Omental fat pad (tissue), 4 donors: Measurements from ENCODE around the gene CCDC148. TPM values are rescaled to one million over a fixed set of nuclear protein-coding genes. Genes with fewer than 3 reads are reported as not detected.
"Not testable (repeated sequence)": the region's sequence is repeated elsewhere in the genome, so short reads cannot be mapped to it uniquely, and the experiment has no call there.

Experiments
- ATAC-seq: fragments of 150-250 bp; one replicate; pipeline ENCODE4 v1.9.1; 2016; ENCODE audit warnings: mild to moderate bottlenecking, moderate library complexity; ENCODE audit not compliant: low FRiP score
- DNase-seq: peaks from one replicate; pipeline ENCODE4 v3.0.0-alpha.2; 2019; ENCODE audit warnings: low spot score
- CTCF ChIP-seq, 3 donors: fragments of 450-650 bp; IDR thresholded peaks; one replicate each; pipeline ENCODE4 v1.5.1; 2016 to 2017; ENCODE audit warnings: antibody characterized with exemption in 3 of 3, mild to moderate bottlenecking in 3 of 3, moderate library complexity in 2 of 3
- total RNA-seq, 4 donors: library from RNA; depleted of rRNA; stranded (reverse); fragments of >200 nt; gene quantifications; one replicate each; pipeline ENCODE4 v1.1.0, GENCODE V29; 2016

Gene CCDC148
- total RNA-seq, 4 donors from 2014 or later = 0.48 TPM; not detected in 3

DNA sequence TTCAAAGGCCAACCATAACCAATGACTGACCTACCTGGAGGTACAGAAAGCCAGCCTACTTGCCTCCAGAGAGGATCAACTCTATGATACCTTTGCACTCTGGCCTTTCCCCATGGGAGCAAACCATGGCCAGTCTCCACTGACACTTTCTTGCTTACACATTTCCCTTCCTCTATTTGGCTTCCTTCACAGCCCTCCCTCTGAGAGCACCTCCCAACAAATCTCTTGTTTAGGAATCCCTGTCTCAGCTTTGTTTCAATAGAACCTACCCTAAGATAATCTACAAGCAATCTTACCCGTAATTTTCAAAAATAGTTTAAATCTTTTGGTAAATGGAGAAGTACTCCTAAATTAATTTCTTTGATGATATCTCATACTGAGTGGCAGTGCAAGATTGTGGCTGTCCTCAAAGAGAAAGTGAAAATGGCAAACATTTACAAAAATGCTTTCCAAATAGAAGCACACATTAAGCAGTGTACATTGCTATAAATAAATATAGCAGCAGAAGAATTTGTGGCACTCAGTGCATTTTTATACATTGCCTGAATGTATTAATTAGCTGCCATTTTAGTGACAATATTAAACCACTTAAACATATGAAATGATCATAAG is 140.6 kb downstream of the CCDC148 start:
- ATAC-seq (no peak), DNase-seq (no peak)
- no peak for TF ChIP-seq CTCF (IDR thresholded peaks at IDR 0.05)

GRCh38 chr2:158315000-158315399 is 141.6 kb downstream of the CCDC148 start:
- ATAC-seq (no peak), DNase-seq (no peak)
- TF ChIP-seq CTCF (IDR thresholded peaks at IDR 0.05) = no peak

DNA sequence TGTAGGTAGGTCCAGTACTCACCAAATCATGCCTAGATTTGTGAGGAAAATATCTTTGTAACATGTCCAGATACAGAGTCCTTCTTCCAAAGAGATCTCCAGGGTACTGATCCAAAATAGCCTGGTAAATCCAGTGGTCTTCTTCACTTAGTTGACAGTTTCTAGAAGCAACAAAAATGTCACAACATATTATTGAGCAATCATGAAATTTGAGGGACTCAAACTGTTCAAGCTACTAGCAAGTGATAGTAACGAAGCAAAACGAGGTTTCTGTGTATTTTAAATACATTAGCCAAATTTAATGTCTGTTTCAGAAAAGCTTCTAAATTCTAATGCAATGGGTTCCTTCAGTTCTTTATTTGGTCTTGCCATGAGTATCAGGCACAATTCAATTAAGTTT is 142.8 kb downstream of the CCDC148 start:
- no peak for DNase-seq
- TF ChIP-seq CTCF (IDR thresholded peaks at IDR 0.05) = no peak

DNA sequence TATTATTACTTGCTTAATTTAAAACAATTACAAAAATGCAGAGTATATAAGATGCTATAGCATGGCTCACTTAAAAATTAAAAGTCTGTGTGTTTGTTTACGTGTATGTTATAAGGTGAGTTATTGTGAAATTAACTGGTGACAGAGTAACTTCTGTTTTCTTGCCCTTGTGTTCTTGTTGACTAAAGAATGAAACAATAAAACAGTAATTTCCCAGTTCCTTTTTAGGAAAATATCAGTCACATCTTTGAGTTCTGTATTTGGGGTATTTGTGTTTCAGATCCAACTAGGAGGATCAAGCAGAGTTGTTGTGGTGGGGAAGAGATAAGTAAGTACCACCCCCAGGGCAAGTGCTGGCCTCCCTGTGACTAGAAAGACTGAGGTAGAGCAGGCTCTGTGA is 143.6 kb downstream of the CCDC148 start:
- no peak for TF ChIP-seq CTCF (IDR thresholded peaks at IDR 0.05)
- DNase-seq (no peak), ATAC-seq (no peak)

More for the DNA sequence above, 142.8 kb downstream of the CCDC148 start:
- ATAC-seq = no peak

GRCh38 chr2:158310407-158310806 is 146.1 kb downstream of the CCDC148 start:
- not testable (repeated sequence) for ATAC-seq, DNase-seq

DNA sequence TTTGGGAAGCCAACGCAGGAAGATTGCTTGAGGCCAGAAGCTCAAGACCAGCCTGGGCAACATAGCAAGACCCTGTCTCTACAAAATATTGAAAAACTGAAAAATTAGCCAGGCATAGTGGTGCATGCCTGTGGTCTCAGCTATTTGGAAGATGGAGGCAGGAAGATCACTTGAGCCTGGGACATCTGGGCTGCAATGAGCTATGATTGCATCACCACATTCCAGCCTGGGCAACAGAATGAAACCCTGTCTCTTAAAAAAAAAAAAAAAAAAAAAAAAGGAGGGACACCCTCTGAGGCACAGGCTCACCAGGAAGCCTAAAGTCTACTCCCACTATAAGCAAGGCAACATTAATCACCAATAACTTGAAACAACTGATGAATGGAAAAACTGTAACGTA is 151.1 kb downstream of the CCDC148 start:
- no peak for TF ChIP-seq CTCF (IDR thresholded peaks at IDR 0.05)
- ATAC-seq = no peak
- DNase-seq = no peak

DNA sequence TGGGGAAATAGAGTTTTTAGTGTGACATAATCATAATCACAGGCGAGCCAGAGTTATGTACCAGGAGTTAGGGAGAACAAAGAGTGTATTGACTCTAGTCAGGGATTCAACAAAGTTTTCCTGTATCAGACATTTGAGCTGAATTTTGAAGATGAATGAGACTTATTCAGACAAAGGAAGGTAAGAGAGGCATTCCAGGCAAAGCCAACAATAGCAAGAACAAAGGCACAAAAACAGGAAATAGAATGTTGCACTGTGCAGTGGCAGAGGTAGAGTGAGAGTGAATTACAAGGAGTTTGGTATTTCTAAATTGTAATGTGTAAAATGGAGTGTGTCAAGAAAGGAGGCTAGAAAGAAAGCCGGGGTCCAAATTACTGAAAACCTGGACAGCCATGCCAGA is 156.2 kb downstream of the CCDC148 start:
- no peak for TF ChIP-seq CTCF (IDR thresholded peaks at IDR 0.05)
- ATAC-seq (no peak), DNase-seq (no peak)
